ENCODE results near the gene TCF21.
A peak's percentile ranks its signal among the peaks of the same experiment; 100 is the strongest.

The TCF21 gene

GRCh38 chr6:133917781-133918180 is 28.9 kb downstream of the TCF21 start:
- TF ChIP-seq, protein P1, sequence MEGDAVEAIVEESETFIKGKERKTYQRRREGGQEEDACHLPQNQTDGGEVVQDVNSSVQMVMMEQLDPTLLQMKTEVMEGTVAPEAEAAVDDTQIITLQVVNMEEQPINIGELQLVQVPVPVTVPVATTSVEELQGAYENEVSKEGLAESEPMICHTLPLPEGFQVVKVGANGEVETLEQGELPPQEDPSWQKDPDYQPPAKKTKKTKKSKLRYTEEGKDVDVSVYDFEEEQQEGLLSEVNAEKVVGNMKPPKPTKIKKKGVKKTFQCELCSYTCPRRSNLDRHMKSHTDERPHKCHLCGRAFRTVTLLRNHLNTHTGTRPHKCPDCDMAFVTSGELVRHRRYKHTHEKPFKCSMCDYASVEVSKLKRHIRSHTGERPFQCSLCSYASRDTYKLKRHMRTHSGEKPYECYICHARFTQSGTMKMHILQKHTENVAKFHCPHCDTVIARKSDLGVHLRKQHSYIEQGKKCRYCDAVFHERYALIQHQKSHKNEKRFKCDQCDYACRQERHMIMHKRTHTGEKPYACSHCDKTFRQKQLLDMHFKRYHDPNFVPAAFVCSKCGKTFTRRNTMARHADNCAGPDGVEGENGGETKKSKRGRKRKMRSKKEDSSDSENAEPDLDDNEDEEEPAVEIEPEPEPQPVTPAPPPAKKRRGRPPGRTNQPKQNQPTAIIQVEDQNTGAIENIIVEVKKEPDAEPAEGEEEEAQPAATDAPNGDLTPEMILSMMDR (IDR thresholded peaks at IDR 0.05), result no peak

DNA sequence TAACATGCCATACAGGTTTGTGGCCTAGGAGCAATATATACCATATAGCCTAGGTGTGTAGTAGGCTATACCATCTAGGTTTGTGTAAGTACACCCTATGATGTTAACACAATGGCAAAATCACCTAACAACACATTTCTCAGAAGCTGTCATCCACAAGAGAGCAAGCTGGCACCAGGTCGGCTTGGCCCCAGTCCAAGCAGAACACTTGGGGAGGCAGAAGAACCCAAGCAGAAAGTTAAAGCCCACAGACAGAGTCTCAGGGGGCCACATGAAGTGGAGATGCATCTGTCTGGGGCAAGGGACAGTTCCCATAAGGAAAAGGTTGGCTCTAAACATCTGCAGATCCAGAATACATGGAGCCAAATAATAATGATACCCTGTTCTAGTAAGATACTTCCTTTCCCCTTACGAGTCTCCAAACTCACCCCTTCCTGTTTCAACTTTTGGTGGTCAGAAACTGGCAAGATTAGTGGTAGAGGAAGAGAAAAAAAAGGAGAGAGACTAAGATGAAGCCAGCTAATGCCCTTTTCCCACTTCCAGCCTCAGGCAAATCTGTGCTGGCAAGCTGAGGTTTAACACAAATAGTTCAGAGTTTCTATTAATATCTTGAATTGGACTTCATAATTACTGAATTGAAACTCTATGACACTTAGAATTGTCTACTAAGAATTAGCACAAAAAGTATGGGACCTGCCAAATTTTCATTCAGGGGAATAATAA is 29.5 kb downstream of the TCF21 start:
- TF ChIP-seq, protein P1 (IDR thresholded peaks at IDR 0.05), result no peak

DNA sequence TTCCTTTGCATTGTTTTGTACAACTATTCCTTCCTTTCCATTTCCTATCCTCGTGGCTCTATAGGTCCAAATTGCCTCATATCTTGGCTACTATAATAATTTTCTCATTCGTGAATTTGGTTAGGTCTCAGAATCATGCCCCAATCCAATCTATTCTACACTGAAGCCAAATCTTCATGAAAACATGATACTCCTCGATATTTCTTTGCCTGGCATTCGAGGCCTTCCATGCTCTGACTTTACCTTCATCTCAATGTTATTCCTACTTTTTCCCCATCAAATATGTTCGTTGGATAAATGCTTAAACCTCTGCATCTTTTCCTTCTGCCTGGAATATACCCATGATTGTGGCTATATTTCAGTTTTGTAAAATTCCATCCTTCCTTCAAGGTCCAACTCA is 30.4 kb downstream of the TCF21 start:
- TF ChIP-seq, protein P1 (IDR thresholded peaks at IDR 0.05), result no peak

DNA sequence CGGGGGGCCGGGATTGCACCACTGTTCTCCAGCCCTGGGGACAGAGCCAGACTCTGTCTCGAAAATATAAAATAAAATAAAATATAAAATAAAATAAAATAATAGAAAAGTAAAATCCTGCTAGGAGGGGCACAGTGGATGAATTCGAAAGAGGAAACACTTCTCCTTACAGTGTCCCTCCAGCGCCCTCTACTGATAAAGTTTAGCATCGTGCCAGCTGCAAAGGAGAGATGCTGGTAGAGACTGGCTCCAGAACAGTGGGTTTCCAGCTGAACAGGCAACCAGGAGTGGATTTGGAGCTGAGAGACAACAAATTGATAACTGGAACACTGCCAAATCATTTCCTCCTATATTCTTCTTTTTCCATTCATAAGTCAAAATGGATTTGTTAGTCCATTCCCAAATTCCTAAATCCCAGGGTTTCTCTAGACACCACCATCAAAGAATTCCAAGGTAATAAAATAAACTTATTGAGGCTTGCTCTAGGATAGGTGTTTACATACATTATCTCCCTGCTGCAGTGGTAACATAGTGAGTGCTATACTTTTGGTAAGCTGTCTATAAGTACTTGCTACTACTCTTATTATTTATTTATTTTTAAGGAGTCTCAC is 32.4 kb downstream of the TCF21 start:
- TF ChIP-seq, protein P1 (IDR thresholded peaks at IDR 0.05), result peak; percentile 73

DNA sequence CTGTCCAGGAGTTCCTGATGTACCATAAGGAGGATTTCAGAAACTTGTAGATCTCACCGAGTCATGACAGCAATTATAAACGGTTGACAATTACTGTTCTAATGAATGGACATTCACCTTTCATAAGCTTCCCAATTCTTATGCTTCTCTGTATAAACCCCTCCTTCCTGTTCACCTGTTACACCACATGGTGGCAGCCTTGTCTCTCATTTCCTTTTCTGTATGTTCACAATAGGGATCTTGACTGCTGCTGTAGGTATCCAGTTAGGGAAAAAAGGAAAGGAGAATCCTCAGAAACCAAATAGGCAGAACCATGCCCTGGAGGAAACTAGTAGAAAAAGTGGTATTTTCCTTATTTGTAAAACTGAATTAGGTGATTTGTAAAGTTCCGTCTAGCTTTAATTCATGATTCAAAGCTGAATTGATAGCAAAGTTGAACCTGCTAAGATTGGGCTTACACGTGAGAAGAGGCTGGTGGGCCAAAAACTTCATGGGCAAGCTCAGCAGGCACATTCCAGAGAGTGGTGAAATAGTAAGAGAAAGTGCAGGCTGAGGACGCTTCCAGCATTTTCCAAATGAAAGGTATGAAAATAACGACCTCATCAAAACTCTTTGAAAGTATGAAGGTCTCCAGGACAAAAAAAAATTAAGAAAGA is 35.2 kb downstream of the TCF21 start:
- TF ChIP-seq, protein P1 (IDR thresholded peaks at IDR 0.05), result peak; percentile 83

DNA sequence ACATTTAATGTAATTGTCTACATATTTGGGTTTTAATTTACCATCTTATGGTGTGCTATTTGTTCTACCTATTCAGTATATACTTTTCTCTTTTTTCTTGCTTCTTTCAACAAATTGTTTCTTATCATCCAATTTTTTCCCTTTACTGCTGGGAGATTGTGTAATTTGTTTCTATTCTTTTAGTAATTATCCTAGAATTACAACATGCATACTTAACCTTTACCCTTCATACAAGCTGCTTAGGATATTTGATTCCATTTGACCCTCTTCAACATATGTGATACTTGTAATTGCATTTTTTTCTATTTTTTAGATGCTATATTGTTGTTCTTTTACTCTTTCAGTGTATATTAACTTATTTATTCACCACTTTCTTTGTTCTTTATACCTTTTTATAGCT is 49.0 kb downstream of the TCF21 start:
- TF ChIP-seq, protein P1 (IDR thresholded peaks at IDR 0.05), result no peak

DNA sequence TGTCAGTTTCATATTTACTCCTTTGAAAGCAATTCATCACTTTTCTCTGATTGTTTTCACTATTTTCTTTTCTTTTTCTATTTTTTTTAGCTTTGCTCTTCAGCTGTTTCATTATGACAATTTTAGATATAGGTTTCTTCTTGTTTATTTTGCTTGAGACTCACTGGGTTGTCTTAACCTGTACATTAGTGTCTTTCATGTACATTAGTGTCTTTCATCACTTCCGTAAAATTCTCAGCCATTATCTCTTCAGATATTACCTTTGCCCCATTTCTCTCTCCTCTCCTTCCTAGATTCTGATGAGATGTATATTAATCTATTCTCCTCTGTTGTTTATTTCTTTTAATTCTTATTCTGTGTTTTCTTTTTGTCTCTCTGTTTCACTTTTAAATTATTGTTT is 49.6 kb downstream of the TCF21 start:
- TF ChIP-seq, protein P1 (IDR thresholded peaks at IDR 0.05), result no peak

All from LNCAP (cell line).